HG02870 (cell line): ENCODE measurements around the gene ENO1.

Experiments used
- ATAC-seq: cut with Tn5 transposase; IDR thresholded peaks from one replicate; pipeline ENCODE4 v1.9.1; 2021; ENCODE audit warnings: mild to moderate bottlenecking, moderate library complexity; ENCODE audit not compliant: unreplicated experiment

Gene ENO1

GRCh38 chr1:8871965-8872399 lies 6.5 kb downstream of the ENO1 start:
- no peak for ATAC-seq

- no peak for ATAC-seq
Measured at GRCh38 chr1:8871539-8871935, 6.9 kb downstream of the ENO1 start.

GRCh38 chr1:8870616-8871538 lies 7.6 kb downstream of the ENO1 start:
- no peak for ATAC-seq

GRCh38 chr1:8870103-8870502 lies 8.4 kb downstream of the ENO1 start:
- no peak for ATAC-seq

- ATAC-seq: no peak
Measured at GRCh38 chr1:8867878-8868567, 10.5 kb downstream of the ENO1 start.

GRCh38 chr1:8866792-8867415 lies 11.6 kb downstream of the ENO1 start:
- no peak for ATAC-seq

- ATAC-seq: no peak
Measured at GRCh38 chr1:8866173-8866791, 12.2 kb downstream of the ENO1 start.

- no peak for ATAC-seq
Measured at GRCh38 chr1:8864713-8865344, 13.7 kb downstream of the ENO1 start.

- ATAC-seq: no peak
Measured at GRCh38 chr1:8863794-8864233, 14.7 kb downstream of the ENO1 start.

- ATAC-seq: no peak
Measured at GRCh38 chr1:8863138-8863537, 15.3 kb downstream of the ENO1 start.

GRCh38 chr1:8862528-8862927 lies 16.0 kb downstream of the ENO1 start:
- no peak for ATAC-seq

GRCh38 chr1:8860738-8861516 lies 17.6 kb downstream of the ENO1 start:
- ATAC-seq: no peak

GRCh38 chr1:8858888-8859706 lies 19.4 kb downstream of the ENO1 start:
- no peak for ATAC-seq

GRCh38 chr1:8858112-8858668 lies 20.3 kb downstream of the ENO1 start:
- no peak for ATAC-seq

- ATAC-seq: no peak
Measured at GRCh38 chr1:8856689-8857412, 21.6 kb downstream of the ENO1 start.

GRCh38 chr1:8854240-8854639 lies 24.2 kb downstream of the ENO1 start:
- ATAC-seq: no peak

- no peak for ATAC-seq
Measured at GRCh38 chr1:8851060-8851459, 27.4 kb downstream of the ENO1 start.
